GM21717 (cell line): ENCODE measurements around the gene SAMD5.
"Not testable (repeated sequence)": the region's sequence is repeated elsewhere in the genome, so short reads cannot be mapped to it uniquely, and the experiment has no call there.

Experiments
- ATAC-seq: cut with Tn5 transposase; IDR thresholded peaks from one replicate; pipeline ENCODE4 v1.9.1; 2021; ENCODE audit warnings: mild to moderate bottlenecking, moderate library complexity; ENCODE audit not compliant: unreplicated experiment

Gene SAMD5

GRCh38 chr6:147527197-147527596, 18.7 kb downstream of the SAMD5 start:
- ATAC-seq: no peak

- no peak for ATAC-seq
Observed at GRCh38 chr6:147528511-147529145, 20.1 kb downstream of the SAMD5 start.

- ATAC-seq: no peak
Observed at GRCh38 chr6:147530132-147531060, 21.9 kb downstream of the SAMD5 start.

GRCh38 chr6:147531321-147531720, 22.8 kb downstream of the SAMD5 start:
- ATAC-seq: no peak

- no peak for ATAC-seq
Observed at GRCh38 chr6:147534116-147534860, 25.8 kb downstream of the SAMD5 start.

- ATAC-seq: no peak
Observed at GRCh38 chr6:147538821-147539220, 30.3 kb downstream of the SAMD5 start.

- ATAC-seq: no peak
Observed at GRCh38 chr6:147540075-147540474, 31.6 kb downstream of the SAMD5 start.

- not testable (repeated sequence) for ATAC-seq
Observed at GRCh38 chr6:147542436-147542835, 33.9 kb downstream of the SAMD5 start.

- ATAC-seq: no peak
Observed at GRCh38 chr6:147544420-147544819, 35.9 kb downstream of the SAMD5 start.

GRCh38 chr6:147546501-147547368, 38.2 kb downstream of the SAMD5 start:
- no peak for ATAC-seq

- no peak for ATAC-seq
Observed at GRCh38 chr6:147547369-147547902, 38.9 kb downstream of the SAMD5 start.

DNA sequence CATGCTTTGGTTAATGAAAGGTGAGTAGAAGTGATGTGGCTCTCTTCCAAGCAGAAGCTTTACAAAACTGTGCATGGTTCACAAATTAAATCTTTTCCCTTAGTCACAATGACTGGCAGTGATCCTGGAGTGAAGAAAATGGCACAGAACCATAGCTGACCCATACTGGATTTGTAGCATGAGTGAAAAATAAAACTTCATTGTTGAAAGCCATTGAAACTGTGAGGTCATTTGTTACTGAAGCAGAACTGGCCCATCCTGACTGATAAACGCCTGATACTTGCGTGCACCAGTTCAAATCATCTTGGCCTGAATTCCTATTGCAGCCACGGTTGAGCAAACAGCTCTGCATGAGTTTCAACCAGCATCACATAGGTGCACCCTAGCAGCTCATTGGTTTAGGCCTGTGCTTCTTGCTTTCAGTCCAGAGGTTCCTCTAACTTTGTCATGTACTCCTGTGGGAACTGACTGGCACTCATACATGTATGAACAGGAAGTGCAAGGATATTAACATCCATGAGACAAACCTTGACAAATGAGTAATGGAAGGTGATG, 40.5 kb downstream of the SAMD5 start:
- ATAC-seq: no peak

DNA sequence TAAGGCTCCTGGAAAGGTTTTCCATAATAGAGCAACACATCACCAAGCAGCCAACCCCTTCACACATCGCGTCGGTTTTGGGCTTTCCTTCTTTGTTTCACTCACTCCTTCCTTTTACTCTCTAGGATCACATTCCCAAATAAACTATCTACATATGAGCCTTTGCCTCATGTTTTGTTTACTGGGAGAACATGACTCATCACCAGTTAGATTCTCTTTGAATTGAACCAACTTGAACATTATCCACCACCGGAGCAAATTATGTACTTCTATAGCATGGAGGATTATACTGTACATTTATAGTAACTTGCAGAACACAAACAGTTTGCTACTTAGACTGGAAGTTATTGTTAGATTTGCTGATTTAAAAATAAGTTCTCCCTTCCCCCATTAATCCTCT, 41.0 kb downstream of the SAMD5 start:
- no peak for ATAC-seq

DNA sequence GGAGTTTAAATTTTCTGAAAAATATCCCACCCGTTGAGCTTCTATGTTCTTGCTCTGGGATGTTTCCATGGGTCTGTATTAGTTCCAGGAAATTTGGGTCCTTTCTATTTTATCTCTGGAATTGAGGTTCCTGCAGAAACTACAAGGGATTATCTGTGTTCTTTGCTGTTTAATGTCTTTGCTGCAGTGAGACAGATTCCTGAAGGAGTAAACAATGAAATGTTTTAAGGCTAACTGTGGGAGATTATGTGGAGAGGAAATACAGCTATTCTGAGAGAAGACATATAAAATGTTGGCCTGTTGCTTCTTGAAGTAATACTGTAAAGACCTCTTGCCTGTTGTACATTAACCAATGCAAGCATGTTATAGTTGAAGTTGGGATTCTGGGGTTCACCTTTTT, 43.5 kb downstream of the SAMD5 start:
- no peak for ATAC-seq

DNA sequence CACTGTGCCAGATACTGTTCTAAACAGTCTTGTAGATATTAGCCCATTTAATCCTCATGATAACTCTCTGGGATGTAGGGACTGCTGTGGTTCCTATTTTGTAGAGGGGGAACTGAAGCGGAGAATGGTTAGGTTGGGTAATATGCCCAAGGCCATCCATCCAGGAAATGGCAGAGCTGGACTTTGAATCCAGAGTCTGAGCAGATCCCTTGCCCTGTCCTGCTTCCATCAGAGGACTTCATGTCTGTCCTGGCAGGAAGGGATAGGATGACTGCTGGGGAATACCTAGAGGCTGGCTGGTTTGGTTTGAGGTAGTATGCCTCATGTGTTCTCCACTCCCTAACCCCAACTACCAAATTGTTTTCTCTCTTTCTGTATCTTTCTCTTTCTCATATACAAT, 44.6 kb downstream of the SAMD5 start:
- ATAC-seq: no peak

GRCh38 chr6:147554281-147554680, 45.8 kb downstream of the SAMD5 start:
- ATAC-seq: no peak

GRCh38 chr6:147559006-147559405, 50.5 kb downstream of the SAMD5 start:
- ATAC-seq: no peak

GRCh38 chr6:147560670-147561069, 52.2 kb downstream of the SAMD5 start:
- no peak for ATAC-seq

DNA sequence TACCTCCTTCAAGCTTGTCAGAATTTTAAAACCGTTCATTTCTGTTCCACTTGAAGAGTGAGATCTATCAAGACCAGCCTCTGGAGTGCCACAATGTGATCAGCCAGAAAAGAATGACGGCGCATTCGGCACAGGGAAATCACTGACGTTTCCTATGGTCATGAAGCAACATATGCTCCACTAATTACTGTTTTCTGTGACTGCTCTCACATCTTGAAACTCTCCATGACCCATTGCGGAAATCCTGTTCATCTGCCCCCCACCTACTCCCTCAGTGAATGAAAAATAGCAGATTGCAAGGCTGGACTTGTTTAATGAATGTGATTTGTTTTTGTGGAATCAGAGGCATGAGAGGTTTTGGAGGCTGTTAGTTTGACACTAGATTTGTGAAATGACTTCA, 53.2 kb downstream of the SAMD5 start:
- ATAC-seq: no peak

GRCh38 chr6:147563472-147563871, 55.0 kb downstream of the SAMD5 start:
- ATAC-seq: no peak
